ENCODE results near the gene SLC12A7.

The SLC12A7 gene

DNA sequence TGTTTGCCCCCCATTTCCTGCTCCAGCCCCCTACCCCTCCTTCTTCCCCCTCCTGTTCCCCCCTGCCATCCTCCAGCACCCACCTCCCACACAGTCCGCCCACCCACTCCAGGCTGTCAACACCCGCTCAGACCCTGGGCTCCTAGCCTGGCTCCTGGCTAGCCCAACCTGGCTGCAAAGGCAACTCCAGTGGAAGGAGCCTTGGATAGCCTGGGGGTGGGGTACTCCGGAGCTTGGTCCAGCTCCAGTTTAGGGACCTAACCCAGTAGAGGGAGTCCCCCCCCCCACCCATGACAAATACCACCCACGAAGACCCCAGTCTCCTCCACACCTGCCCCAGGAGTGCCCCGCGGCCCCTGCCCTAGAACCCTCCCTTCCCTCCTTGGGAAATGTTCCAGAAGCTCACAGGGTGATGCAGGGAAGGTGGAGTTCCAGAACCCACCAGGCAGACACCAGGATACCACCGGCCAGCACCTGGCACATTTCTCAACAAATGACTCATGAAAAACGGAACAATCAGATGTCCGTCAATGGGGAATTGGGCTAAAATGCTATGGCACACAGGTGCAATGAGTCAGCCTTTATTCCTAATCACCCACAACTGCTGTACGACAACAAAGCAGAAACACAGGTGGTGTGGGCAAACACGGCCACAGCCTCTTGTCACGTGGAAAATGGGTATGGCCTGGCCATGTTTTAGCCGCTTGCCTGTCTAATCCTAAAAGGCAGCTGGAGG lies 901 bp upstream of the SLC12A7 start:
- Histone ChIP-seq H3K4me3 (ENCODE audit: low read depth in 1 of 5, low read length in 5 of 5) (no peak overlapping the region), H3K9ac (ENCODE audit: low read length in 5 of 5) (no peak overlapping the region), H3K27me3 (ENCODE audit: control insufficient read depth in 5 of 5, insufficient read depth in 4 of 5, low read length in 5 of 5) (peaks cover 0 to 3% (median 0%) of the 10 kb centered on the region in 5 donors), H3K27ac (ENCODE audit: low read depth, low read length) (no peak overlapping the region), H3K9me3 (ENCODE audit: control insufficient read depth in 5 of 5, low read length in 5 of 5) (no peaks in the 10 kb centered on the region), H3K36me3 (ENCODE audit: control insufficient read depth in 5 of 5, insufficient read depth in 5 of 5, low read length in 5 of 5) (peaks cover 0 to 3% (median 0%) of the 10 kb centered on the region in 5 donors), H3K4me1 (ENCODE audit: control insufficient read depth in 5 of 5, insufficient read depth in 5 of 5, low read length in 5 of 5) (peaks cover 0 to 34% (median 33%) of the 10 kb centered on the region in 5 donors)

DNA sequence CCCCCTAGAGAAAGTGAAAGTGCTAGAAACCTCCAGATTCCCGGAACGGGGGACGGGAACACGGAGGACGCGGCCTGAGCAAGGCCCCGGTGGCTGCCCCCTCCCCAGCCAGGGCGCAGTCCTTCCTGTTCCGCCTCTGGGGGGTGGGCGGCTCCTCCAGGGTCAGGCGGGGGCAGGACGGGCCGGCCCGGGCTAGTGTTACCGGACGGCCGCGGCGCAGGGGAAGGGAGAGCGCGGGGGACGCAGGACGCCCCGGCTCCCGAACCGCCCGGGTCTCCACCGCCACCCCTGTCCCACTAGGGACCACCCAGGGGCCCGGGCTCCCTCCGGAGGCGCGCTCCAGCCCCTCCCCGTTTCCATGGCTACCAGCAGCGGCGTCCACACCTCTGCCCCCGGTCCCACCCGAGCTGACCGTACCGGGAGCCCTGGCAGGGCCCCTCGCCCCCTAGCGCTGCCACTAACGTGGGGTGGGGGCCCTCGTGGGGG lies 579 bp downstream of the SLC12A7 start:
- peaks cover 4 to 49% (median 46%) of the 10 kb centered on the region in 5 donors for H3K4me1 ChIP-seq (ENCODE audit: control insufficient read depth in 5 of 5, insufficient read depth in 5 of 5, low read length in 5 of 5)
- peak overlapping the region; percentile 60 to 77 (median 75) for H3K4me3 ChIP-seq (ENCODE audit: low read depth in 1 of 5, low read length in 5 of 5)
- peaks cover 0 to 3% (median 0%) of the 10 kb centered on the region in 5 donors for H3K27me3 ChIP-seq (ENCODE audit: control insufficient read depth in 5 of 5, insufficient read depth in 4 of 5, low read length in 5 of 5)
- H3K27ac ChIP-seq (ENCODE audit: low read depth, low read length): peak overlapping the region; percentile 89
- peaks cover 0 to 3% (median 0%) of the 10 kb centered on the region in 5 donors for H3K36me3 ChIP-seq (ENCODE audit: control insufficient read depth in 5 of 5, insufficient read depth in 5 of 5, low read length in 5 of 5)
- H3K9me3 ChIP-seq (ENCODE audit: control insufficient read depth in 5 of 5, low read length in 5 of 5): no peaks in the 10 kb centered on the region
- H3K9ac ChIP-seq (ENCODE audit: low read length in 5 of 5): peak overlapping the region in 4 of 5 donors; percentile 77 to 89 (median 84)

DNA sequence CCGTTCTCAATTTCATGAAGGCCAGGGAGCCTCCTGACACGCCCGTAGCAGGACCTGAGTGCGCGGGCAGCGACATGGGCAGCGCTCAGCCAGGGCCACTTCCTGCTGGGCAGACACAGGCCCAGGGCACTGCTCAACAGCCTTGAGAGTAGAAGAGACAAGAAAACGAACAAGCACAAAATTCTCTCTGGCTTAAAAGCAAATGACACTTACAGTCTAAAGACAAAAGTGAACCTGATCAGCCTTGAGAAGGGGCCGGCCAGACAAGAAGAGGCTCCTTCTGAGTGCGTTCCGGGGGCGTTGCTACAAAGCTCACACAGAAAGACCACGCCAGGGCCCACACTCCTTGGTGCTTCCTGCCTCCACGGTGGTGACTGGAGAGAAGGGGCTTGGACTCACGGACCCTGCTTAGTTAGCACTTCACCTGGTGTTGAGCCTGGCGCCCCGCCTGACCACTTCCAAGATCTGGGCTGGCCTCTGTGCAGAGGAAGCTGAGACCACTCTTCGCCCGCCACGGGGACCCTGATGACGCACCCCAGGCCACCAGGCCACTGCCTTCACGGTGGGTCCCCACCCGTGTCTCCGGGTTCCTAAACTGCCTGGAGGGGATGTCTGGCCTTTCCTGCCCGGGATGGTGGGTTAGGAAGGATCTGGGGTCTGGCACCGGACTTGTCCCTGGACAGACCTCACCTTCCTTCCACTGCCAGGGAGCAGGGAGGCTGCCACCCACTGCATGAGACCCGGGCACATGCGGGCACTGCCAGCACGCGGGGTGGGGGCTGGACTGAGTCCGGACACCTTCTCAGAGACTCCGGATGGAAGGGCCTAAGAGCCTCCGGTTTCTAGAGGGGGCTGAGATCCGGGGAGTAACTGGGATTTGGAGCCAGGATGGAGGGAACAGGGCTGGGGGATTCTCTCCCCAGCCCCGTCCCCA lies 1.3 kb downstream of the SLC12A7 start:
- no peaks in the 10 kb centered on the region for H3K9me3 ChIP-seq (ENCODE audit: control insufficient read depth in 5 of 5, low read length in 5 of 5)
- H3K9ac ChIP-seq (ENCODE audit: low read length in 5 of 5): peak overlapping the region; percentile 73 to 89 (median 82)
- peaks cover 0 to 3% (median 0%) of the 10 kb centered on the region in 5 donors for H3K27me3 ChIP-seq (ENCODE audit: control insufficient read depth in 5 of 5, insufficient read depth in 4 of 5, low read length in 5 of 5)
- peak overlapping the region; percentile 89 for H3K27ac ChIP-seq (ENCODE audit: low read depth, low read length)
- H3K36me3 ChIP-seq (ENCODE audit: control insufficient read depth in 5 of 5, insufficient read depth in 5 of 5, low read length in 5 of 5): peaks cover 0 to 3% (median 0%) of the 10 kb centered on the region in 5 donors
- H3K4me3 ChIP-seq (ENCODE audit: low read depth in 1 of 5, low read length in 5 of 5): peak overlapping the region; percentile 60 to 77 (median 75)
- H3K4me1 ChIP-seq (ENCODE audit: control insufficient read depth in 5 of 5, insufficient read depth in 5 of 5, low read length in 5 of 5): peaks cover 4 to 55% (median 50%) of the 10 kb centered on the region in 5 donors

DNA sequence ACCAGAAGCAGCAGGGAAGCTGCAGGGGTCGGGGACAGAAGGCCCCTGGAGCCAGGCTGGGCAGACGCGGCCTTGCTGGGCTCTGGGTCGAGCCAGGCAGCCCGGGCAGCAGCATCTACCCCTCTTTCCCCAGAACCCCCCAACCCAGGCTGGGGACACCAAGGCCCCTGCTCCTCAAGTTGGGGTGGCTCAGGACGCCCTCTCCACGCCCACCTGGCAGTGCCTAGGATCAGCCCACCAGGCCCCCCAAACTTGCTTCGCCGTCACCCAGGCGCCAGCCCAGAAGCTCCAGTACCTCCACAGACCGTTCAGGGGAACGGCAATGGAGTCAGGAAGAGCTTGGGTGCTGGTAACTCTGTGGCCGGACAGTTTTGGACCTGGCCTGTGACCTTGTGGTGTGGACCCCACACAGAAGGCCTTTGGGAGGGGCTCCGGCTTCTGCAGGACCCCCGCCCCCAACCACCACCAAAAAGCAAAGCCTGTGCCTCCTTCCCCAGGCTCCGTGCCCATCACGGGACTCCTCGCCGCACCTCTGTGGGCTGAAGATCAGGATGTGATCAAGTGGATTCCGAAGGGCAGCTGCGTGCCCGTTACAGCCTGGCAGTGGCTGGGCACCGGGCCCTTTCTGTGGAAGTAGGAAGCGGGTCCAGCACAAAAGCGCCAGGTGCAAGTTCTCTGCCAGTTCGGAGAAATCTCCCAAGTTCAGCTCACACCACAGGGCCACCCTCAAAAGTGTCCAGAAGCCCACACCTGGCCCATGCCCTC lies 2.1 kb downstream of the SLC12A7 start:
- peaks cover 0 to 3% (median 0%) of the 10 kb centered on the region in 5 donors for H3K36me3 ChIP-seq (ENCODE audit: control insufficient read depth in 5 of 5, insufficient read depth in 5 of 5, low read length in 5 of 5)
- peaks cover 0 to 3% (median 0%) of the 10 kb centered on the region in 5 donors for H3K27me3 ChIP-seq (ENCODE audit: control insufficient read depth in 5 of 5, insufficient read depth in 4 of 5, low read length in 5 of 5)
- no peaks in the 10 kb centered on the region for H3K9me3 ChIP-seq (ENCODE audit: control insufficient read depth in 5 of 5, low read length in 5 of 5)
- H3K27ac ChIP-seq (ENCODE audit: low read depth, low read length): peak overlapping the region; percentile 89
- peak overlapping the region in 4 of 5 donors; percentile 72 to 77 (median 76) for H3K4me3 ChIP-seq (ENCODE audit: low read depth in 1 of 5, low read length in 5 of 5)
- H3K9ac ChIP-seq (ENCODE audit: low read length in 5 of 5): peak overlapping the region in 3 of 5 donors; percentile 73 to 89 (median 86)
- peaks cover 6 to 64% (median 59%) of the 10 kb centered on the region in 5 donors for H3K4me1 ChIP-seq (ENCODE audit: control insufficient read depth in 5 of 5, insufficient read depth in 5 of 5, low read length in 5 of 5)

DNA sequence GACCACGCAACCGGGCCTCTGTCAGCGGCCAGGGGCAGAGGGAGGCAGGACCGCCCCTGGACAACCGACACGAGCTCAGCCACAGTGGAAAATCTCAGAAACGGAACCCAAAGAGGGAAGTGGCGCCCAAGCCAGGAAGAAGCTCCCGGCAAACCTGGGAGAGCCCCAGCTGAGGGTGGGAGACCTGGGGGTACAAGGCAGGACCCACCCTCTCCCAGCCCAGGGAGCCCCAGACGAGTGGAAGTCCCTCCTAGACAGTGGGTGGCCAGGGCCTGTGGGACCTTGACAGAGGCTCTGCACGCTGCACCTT lies 3.0 kb downstream of the SLC12A7 start:
- H3K9ac ChIP-seq (ENCODE audit: low read length in 5 of 5): peak overlapping the region in 1 of 5 donors; percentile 31
- peaks cover 0 to 3% (median 0%) of the 10 kb centered on the region in 5 donors for H3K27me3 ChIP-seq (ENCODE audit: control insufficient read depth in 5 of 5, insufficient read depth in 4 of 5, low read length in 5 of 5)
- H3K36me3 ChIP-seq (ENCODE audit: control insufficient read depth in 5 of 5, insufficient read depth in 5 of 5, low read length in 5 of 5): peaks cover 0 to 3% (median 0%) of the 10 kb centered on the region in 5 donors
- peak overlapping the region; percentile 89 for H3K27ac ChIP-seq (ENCODE audit: low read depth, low read length)
- H3K4me3 ChIP-seq (ENCODE audit: low read depth in 1 of 5, low read length in 5 of 5): peak overlapping the region in 2 of 5 donors; percentile 21 to 77
- peaks cover 13 to 73% (median 68%) of the 10 kb centered on the region in 5 donors for H3K4me1 ChIP-seq (ENCODE audit: control insufficient read depth in 5 of 5, insufficient read depth in 5 of 5, low read length in 5 of 5)
- no peaks in the 10 kb centered on the region for H3K9me3 ChIP-seq (ENCODE audit: control insufficient read depth in 5 of 5, low read length in 5 of 5)

DNA sequence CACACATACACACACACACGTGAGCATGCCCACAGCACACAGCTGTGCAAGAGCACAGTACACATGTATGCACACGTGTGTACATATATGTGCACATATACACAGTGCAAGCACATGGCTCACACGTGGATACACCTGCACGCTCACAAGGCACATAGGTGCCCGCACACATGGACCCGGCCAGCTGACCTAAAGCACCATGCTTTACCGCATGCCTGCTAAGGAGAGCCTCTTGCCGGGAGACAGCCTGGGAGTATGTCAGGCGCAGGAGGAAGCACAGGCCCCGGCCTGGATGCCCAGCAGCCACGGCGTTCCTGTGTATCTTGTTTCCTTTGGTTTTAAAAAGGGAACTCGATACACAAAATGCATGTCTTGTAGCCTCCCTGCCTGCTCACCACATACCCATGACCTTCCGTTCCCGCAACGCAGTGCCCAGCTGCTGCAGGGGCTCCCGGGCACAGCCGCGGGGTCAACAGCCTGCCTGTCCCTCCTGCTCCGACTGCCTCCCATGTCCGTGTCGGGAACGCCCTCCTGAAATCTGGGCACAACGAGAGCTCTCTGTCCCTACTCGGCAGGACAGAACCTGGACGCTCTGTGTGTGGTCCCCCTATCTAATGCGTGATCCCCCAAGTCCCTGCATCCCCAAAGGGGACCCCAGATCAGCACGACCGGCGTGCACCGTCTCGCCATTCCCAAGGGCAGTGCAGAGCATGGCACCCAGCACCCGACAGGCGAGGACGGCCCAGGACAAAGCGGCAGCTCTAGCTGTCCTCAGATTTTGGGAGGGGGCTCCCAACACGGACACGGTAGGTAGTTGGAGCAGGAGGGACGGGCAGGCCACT lies 3.6 kb downstream of the SLC12A7 start:
- no peaks in the 10 kb centered on the region for H3K9me3 ChIP-seq (ENCODE audit: control insufficient read depth in 5 of 5, low read length in 5 of 5)
- peaks cover 17 to 79% (median 74%) of the 10 kb centered on the region in 5 donors for H3K4me1 ChIP-seq (ENCODE audit: control insufficient read depth in 5 of 5, insufficient read depth in 5 of 5, low read length in 5 of 5)
- peak overlapping the region in 4 of 5 donors; percentile 21 to 77 (median 30) for H3K4me3 ChIP-seq (ENCODE audit: low read depth in 1 of 5, low read length in 5 of 5)
- peak overlapping the region; percentile 89 for H3K27ac ChIP-seq (ENCODE audit: low read depth, low read length)
- H3K27me3 ChIP-seq (ENCODE audit: control insufficient read depth in 5 of 5, insufficient read depth in 4 of 5, low read length in 5 of 5): no peaks in the 10 kb centered on the region
- peak overlapping the region in 2 of 5 donors; percentile 3 to 35 for H3K9ac ChIP-seq (ENCODE audit: low read length in 5 of 5)
- peaks cover 0 to 3% (median 0%) of the 10 kb centered on the region in 5 donors for H3K36me3 ChIP-seq (ENCODE audit: control insufficient read depth in 5 of 5, insufficient read depth in 5 of 5, low read length in 5 of 5)

DNA sequence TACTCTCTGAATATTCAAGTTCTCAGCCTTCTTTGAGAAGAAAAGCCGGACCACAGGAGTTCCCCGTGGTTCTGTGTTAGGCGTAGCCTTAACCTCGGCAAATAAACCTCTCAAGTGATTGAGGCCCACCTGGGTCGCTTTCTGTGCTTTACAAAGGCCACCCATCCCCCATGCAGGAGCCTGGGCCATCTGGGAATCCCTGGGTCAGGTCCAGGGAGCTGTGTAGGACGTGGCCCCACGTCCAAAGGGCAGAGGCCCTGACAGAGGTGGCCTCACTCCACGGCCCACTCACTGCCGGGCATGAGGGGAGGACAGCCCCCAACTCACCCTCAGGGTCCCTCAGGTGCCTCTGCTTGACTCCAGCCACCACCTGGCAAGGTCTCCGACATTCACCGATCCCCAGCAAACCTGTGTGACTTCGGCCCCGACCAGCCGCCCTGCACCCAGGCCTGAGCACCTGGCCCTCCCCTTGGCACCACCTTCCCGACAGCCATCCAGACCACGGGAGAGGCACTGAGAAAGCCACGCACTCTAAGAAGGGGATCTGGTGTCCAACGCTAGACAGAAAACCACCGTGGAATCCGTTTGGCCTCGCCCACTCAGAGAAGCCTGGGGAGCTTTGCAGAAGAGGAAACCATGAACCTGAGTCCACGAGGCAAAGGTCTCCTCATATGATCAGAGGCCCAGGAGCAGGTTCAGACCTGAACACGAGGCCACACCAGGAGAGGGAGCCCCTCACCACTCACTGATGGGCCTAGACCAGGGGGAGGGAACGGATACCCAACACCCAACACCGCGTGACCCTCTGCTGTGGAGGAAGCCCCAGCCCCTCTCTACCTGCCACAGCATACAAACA lies 4.5 kb downstream of the SLC12A7 start:
- H3K27me3 ChIP-seq (ENCODE audit: control insufficient read depth in 5 of 5, insufficient read depth in 4 of 5, low read length in 5 of 5): no peaks in the 10 kb centered on the region
- H3K9ac ChIP-seq (ENCODE audit: low read length in 5 of 5): peak overlapping the region in 1 of 5 donors; percentile 23
- no peaks in the 10 kb centered on the region for H3K9me3 ChIP-seq (ENCODE audit: control insufficient read depth in 5 of 5, low read length in 5 of 5)
- H3K4me1 ChIP-seq (ENCODE audit: control insufficient read depth in 5 of 5, insufficient read depth in 5 of 5, low read length in 5 of 5): peaks cover 25 to 87% (median 82%) of the 10 kb centered on the region in 5 donors
- peaks cover 0 to 3% (median 0%) of the 10 kb centered on the region in 5 donors for H3K36me3 ChIP-seq (ENCODE audit: control insufficient read depth in 5 of 5, insufficient read depth in 5 of 5, low read length in 5 of 5)
- peak overlapping the region; percentile 82 for H3K27ac ChIP-seq (ENCODE audit: low read depth, low read length)
- peak overlapping the region in 1 of 5 donors; percentile 22 for H3K4me3 ChIP-seq (ENCODE audit: low read depth in 1 of 5, low read length in 5 of 5)

DNA sequence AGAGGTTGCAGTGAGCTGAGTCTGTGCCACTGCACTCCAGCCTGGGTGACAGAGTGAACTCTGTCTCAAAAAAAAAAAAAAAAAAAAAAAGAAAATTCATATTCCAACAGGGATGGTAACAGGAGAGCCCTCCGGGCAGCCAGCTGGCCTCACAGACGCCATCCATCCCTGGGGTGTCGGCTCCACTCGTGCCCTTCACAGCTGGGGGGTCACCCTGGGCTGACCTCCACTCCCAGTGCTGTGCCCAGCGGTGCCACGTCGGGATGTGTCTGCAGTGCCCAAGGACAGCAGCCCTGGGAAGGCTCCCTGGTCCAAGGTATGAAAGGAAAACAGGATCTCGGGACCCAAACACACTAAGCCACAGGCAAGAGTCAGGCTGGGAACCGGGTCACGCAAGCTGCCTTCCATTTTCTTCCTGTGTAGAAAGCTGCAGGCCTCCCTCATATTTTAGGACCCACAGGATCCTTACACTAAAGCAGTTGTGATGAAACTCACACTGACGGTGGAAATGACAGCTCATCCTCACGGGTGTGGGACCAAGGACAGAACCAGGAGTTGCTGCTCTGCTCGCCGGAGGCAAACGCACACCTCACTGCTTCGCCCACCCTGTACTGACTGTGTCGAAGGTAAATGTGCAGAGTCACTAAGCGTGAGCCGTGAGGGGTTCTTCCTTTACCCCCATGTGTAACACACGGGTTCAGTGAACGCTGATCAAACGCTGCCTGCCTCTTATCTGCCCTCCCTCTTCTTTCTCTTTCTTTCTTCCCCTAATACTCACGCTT lies 5.3 kb downstream of the SLC12A7 start:
- H3K36me3 ChIP-seq (ENCODE audit: control insufficient read depth in 5 of 5, insufficient read depth in 5 of 5, low read length in 5 of 5): peaks cover 0 to 3% (median 0%) of the 10 kb centered on the region in 5 donors
- H3K9ac ChIP-seq (ENCODE audit: low read length in 5 of 5): peak overlapping the region in 1 of 5 donors; percentile 23
- H3K4me3 ChIP-seq (ENCODE audit: low read depth in 1 of 5, low read length in 5 of 5): no peak overlapping the region
- no peaks in the 10 kb centered on the region for H3K9me3 ChIP-seq (ENCODE audit: control insufficient read depth in 5 of 5, low read length in 5 of 5)
- H3K4me1 ChIP-seq (ENCODE audit: control insufficient read depth in 5 of 5, insufficient read depth in 5 of 5, low read length in 5 of 5): peaks cover 29 to 95% (median 90%) of the 10 kb centered on the region in 5 donors
- peak overlapping the region; percentile 82 for H3K27ac ChIP-seq (ENCODE audit: low read depth, low read length)
- no peaks in the 10 kb centered on the region for H3K27me3 ChIP-seq (ENCODE audit: control insufficient read depth in 5 of 5, insufficient read depth in 4 of 5, low read length in 5 of 5)

Measured in subcutaneous abdominal adipose tissue (tissue), 5 donors.